HuH-7 (cell line): ENCODE measurements around the gene ABHD10.
A peak's percentile ranks its signal among the peaks of the same experiment; 100 is the strongest.

Experiments used
- DNase-seq: peaks from one replicate; pipeline ENCODE4 v3.0.0; 2011; ENCODE audit warnings: low spot score

Gene ABHD10

DNA sequence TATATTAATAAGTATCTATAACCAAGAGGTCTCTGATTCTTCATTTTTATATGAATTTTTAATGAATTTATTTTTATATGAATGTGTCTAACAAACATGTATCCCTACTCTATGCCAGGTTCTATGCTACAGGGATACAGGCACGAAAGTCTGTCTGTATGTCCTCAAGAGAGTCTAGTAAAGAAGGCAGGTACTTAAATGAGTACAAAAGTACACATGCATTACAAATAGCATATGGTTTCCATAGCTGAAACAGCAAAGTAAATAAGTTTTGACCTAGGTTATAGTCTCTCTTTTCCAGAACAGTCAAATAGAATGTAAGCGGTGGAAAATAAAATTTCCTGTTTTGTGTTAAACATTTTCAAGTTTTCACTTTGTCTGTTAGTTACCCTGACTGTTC, 13.3 kb upstream of the ABHD10 start:
- DNase-seq: no peak

DNA sequence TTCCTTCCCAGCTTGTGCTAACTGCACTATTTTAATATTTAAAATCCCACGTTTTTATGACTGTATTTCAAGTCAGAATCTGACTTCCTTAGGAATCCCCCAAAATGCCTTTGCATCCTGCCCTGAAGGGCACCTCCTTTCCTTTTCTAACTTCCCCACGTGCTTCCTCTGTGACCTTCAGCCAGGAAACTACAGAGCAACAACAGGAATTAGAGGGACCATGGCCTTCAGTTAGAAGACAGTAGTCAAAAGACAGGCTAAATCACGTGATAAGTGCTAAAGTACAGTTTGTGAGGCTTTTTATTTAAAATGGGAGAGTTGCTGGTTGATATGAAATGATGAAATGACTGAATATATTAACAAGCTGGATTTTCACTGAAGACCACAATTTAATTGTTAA, 11.8 kb upstream of the ABHD10 start:
- DNase-seq: no peak

DNA sequence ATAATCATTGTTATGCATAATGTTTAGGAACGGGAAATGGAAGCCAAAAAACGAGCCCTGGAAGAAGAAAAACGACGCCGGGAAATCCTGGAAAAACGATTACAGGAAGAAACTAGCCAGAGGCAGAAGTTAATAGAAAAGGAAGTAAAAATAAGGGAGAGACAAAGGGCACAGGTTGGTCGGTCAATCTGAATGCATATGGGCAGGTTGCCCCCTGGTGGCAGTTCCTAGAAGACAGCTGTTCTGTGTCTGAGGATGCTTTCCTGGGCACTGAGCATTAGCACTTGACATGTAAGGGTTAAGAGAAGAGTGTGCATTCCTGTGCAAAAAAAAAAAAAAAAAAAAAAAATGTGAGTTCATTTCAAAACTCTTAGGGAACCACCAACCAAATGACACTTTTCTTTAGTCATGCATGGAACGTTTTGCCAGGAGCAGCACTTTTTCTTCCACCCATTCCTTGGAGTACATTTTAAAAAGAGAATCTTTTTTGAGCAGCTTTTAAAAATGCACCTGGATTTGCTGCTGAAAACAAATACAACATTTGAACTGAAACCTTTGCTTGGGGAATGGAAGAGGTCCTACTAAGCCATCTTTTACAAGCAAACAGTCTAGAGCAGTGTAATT, 11.1 kb upstream of the ABHD10 start:
- peak; percentile 48 for DNase-seq

DNA sequence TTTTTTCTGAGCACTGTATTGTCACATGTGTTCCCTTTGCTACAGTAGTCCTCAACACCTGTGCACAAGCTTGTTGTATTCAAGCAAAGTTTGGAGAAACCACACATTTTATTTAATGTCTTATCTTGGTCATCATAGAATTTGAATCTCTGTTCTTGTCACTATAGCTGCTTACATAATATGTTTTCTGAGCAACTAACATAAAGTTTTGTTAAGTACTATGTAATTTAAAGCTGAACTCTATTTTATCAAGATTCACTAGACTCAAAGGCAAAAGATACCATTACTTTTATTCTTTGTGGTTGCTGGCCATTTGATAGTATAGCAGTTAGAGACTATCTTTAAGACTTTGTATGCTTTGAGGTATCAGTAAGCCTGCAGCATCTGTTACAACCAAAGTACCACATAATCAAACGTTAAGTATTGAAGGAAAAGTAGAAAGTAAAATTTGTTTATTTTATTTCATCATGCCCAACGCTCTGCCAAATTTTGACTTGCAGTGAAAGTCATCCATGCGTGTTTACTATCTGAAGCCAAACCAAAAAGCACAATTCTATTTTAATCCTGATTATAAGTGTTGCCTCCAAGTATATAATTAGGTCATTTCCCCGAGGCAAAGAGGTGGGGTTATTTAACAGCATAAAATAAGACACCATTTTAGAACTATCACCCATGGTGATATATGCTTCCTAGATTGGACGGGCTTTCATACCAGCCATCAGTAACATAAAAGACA, 10.3 kb upstream of the ABHD10 start:
- DNase-seq: no peak

DNA sequence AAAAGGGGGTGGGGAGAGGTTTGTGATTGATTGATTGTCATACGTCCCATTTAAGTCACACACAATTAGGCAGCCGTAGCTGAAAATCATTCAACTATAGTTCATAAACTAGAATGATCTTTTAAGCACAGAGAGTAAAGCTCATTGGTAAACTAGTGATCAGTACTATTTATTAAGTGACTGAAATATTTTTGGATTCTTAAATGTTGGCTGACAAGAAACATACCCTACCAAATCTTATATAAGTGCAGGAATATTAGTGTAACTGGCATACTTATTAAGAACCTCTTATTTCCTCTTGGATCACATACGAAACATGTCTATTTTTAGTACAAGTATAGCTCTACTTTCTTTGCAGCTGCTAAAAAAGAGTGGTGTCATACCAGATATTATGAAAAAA, 8.4 kb upstream of the ABHD10 start:
- DNase-seq: no peak

DNA sequence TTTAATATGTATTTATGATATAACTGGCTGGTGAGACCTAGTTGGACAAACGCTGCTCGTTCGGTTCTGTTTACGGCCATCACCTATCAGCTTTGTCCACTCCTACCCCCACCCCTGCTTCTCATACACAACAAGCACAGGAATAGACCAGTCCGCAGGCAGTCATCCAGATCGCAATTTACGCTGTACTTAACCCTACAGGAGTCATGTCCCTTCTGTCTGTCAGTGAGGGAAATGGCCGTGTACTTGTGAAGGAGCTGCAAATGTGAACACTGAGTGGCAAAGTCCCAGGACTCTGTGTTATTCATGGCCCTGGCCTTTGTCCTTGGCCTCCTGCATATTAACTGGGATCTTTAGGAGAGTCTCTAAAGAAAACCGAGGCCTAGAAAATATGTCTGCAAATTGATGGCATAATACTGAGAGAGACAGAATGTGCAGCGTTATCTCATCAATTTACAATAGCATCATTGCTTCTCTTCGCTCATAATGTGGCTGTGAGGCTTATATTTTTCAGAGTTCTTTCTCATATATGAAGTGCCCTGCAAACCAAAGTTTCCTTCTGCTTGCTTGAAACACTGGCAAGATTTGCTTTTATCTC, 7.2 kb upstream of the ABHD10 start:
- DNase-seq: no peak

DNA sequence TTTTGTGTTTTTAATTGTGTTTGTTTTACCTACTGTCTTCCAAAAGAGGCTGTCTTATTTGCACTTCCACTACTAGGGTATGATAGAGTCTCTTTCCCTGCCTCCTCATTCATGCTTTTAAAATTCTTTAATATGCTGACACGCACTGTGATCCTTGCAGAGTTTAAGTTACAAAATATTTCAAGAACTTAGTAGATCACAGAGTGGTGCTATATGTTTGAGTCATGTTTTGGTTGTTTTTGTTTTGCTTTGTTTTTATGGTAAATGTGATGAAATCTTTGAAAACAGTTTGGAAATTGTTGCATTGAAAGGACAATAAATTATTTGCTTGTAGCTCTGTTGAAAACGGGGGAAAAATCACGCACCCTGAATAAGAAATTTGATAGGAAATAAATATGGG, 5.9 kb upstream of the ABHD10 start:
- no peak for DNase-seq

DNA sequence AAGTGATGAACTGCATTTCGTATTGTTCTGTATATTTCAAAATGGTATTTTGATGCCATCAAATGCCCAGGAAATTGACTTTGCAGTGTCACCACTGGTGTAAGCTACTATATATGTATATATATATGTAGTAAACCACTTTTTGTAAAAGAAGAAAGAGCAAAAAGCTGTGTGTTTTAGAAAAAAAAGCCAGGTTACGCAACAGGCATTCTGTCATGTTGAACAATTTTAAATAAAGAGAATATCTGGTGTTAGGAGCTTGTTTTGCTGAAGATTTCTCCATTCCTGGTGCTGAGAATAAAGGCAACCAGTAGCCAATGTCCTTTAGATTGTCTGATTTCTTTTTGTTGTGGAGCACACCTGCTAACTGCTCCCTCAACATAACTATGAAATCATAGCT, 3.7 kb upstream of the ABHD10 start:
- no peak for DNase-seq

DNA sequence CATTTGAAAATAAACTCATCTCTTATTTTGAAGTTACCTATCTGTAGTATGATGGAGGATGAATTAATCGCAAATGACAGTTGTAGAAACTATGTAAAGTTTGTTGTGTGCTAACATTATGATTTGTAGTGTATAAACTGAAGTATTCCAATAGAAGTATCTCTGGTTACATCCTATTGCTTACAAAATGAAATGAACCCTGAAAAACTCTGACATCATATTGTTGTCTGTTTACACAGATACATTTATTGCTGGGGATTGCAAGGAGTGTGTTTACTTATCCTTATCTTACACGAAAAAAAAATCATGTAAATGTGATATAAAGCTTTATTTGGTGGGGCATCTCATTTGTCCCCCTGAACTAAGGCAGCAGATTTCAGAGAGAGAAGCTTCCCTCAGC, 2.6 kb upstream of the ABHD10 start:
- no peak for DNase-seq

DNA sequence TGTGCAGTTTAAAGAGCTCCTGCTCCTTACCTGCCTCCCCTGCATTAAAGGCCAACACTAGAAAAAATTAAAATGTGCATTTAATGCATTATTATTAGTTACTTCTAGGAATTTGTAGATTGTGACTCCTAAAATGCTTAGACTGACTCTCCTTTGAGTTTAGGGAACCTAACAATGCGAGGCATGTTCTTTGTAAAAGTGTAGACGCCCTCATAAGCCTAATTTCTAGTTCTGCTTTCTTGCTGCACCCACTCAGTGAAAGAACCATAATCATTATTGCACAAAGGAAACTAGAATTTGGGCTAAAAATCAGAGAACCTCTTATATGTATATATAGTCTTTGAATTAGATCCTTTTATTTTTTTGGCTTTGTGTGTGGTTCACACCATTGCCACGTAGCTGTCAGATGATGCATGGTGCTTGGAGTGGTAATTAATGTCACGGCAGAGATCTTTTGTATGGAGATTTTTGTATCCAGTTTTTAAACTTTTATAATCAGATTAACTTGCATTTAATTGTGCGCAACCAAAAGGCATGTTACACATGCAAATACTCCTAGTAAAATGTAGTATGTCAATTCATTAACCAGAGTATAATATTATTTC, 710 bp downstream of the ABHD10 start:
- DNase-seq: no peak

DNA sequence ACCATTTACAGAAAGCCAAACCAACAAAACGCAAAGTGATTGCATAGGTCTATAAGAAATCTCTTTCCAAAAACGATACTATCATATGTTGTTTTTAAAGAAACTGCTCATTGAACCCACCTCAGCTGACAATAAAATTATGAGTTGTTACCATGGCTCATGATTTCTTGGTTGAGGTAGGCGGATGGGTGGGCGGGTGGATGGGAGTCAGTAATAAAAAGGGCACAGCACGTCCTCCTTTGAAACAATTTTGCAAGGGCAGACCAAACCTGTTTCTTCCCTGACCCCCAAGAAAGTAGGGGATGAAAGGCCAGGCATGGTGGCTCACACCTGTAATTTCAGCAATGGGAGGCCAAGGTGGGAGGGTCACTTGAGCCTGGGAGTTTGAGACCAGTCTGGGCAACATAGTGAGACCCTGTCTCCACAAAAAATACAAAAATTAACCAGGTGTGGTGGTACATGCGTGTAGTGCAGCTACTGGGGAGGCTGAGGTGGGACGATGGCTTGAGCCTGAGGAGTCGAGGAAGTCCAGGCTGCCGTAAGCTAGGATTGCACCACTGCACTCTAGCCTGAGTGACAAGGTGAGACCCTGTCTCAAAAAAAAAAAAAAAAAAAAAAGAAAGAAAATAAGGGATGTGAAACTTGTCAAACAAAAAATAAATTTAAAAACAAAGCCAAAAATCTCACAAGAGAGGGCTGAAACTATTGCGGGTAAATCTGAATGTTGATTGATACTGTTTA, 2.1 kb downstream of the ABHD10 start:
- no peak for DNase-seq

DNA sequence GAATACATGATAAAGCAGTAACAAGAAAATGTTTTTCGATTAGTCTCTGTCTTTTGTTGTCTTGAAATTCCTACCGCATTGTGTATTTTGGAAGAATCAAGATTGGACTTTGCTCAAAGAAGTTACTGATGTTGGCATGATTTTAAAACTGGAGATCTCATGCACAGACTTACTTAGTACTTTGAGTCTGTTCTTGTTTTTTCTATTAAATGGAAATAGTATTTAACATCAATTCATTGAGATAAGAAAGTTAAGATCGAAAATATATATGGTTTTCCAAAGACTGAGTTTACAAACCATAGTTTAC, 2.6 kb downstream of the ABHD10 start:
- DNase-seq: no peak

DNA sequence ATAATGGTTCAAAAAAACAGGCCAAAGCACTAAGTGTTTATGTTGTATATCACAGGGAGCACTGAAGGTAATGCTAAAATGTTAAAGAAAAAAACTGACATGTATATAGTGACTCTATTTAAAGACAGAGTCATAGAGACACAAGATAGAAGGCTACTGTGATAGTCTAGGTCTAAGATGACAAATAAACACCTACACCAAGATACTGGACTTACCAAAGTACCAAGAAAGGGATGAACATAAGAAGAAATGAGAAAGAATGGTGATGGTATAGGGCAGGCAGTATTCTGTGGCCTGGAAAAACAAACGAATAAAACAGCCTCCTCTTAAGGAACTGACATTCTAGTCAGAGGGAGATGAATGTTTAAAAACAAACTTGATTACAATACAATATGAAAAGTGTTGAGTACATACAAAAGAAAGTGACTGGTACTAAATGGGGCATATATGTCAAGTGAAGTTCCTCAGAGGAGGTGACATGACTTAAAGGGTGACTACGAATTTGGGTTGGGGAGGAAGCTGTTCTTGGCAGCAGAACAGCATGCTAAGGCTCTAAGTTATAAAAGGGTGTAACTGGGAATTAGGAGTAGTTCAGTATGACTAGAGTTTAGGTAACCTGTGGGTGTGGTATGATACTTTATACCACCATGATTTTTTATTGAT, 5.9 kb downstream of the ABHD10 start:
- no peak for DNase-seq

DNA sequence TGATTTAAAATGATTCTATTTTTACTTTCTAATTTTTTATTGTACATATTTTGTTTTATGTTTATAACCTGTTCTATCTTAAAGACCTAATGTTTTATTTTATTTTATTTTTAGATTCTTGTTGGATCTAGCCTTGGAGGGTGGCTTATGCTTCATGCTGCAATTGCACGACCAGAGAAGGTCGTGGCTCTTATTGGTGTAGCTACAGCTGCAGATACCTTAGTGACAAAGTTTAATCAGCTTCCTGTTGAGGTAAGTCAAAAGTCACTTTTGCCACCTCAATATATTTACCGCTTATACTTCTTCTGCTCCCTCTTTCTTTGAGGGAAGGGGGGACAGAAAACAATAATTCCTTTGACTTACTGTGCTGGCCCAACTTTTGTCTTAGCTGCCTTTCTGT, 8.0 kb downstream of the ABHD10 start:
- DNase-seq: no peak

DNA sequence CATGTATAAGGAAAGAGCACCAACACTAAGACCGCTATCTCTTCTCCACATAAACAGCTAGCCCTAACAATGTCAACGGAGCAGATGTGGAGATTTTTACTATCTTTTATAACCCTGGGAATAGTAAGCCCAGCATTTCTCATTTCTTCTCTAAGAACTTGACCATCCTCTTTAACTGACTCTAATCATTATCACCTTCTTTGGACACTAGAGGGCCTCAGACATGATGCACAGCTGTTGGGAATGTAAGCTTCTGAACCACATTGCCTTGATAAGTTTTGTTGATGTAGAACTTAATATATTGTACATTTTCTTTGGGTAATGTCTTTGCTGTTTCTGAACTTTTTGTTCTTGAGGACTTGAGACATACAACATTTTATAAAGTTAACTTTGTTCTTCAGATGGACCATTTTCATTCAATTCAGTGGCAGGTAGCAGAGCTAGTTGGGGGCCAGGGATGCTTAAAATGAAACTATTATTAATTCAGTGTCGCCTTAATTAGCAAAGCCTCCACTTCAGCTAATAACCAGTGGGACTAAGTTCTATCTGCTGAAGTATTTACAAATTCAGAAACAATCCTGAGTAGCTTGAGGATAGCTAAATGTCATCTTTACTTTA, 10.3 kb downstream of the ABHD10 start:
- no peak for DNase-seq

DNA sequence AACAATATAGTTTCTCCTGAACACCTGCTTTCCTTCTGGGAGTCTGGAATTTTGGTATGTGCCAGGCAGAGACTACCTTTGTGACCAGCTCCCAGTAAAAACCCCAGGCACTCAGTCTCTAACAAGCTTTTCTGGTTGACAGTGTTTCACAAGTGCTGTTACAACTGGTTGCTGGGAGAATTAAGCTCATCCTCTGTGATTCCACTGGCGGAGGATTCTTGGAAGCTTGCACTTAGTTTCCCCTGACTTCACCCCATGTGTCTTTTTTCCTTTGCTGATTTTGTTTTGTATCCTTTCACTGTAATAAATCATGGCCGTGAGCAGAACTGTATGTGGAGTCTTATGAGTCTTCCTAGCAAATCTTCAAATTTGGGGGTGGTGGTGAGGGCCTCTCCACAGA, 14.2 kb downstream of the ABHD10 start:
- no peak for DNase-seq

DNA sequence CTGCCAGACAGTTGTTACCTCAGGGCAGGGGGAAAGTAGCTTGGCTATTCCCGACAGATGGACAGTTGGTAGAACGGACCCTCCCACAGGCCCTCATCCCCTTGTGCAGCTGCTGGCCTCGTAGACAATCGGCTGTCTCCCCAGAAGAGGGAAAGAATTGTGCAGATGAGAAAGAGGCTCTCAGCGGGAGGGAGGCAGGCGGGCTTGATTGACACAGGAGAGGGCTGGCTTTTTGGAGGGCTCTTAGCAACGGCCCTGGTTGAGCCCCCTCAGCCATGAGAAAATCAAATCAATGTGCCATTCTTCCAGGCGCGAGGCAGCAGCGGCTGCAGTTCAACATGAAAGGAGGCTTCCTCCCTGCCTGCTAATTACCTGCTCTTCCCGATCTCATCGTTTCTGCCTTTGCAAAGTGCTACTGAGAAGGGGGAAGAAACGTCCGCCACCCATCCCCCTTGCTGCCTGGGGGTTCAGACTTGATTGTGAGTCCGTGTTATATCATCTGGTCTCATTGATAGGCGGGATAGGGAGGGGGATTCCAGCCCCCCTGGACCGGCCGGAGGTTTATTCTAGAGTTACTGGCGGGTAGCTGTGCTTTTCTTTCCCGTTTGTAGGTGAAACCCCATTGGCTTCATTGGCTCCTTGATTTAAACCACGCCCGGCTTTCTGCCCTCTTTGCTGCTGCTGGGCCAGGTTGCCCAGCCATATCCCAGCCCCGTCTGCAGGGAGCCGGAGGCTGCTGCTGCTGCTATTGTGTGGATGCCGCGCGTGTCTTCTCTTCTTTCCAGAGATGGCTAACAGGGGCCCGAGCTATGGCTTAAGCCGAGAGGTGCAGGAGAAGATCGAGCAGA, 20.0 kb downstream of the ABHD10 start, which contains the start of gene TAGLN3:
TSS of gene TAGLN3 (plus strand) at position 287 of the 848 bp plus-strand sequence. CDS start at position 788, 501 bp downstream.
- DNase-seq: no peak

DNA sequence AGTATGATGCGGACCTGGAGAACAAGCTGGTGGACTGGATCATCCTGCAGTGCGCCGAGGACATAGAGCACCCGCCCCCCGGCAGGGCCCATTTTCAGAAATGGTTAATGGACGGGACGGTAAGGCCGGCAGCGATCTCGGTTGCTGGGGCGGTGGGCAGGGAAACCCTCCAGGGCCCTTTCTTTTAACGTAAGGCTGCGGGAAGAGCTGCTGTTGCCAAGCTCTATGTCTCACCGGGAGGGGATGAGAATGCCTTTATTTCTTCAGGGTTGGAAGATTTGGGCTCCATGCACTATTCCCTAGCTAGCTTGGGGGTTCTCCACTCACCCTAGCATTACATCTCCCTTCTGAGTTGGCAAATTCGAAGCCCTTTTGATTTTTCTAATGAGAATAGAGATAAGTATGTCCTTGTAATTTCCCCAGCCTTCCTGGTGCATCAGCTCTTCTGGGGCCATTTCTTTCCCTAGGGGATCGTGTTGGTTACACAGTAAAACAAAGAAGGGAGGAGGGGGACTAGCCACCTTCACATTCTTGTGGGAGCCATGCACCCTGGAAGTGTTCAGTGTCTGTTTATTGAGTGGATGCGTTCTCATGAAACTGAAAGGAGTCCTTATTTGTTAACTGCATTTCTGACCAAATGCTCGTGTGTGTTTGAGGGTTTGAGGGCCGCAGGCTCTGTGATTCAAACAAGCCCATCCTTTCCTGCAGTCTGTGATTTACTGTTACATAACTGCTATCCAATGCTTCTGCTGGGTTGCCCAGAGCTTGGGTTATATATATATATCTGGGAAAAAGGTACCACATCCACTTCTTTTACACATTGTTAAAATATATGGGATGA, 20.9 kb downstream of the ABHD10 start:
- DNase-seq: no peak

DNA sequence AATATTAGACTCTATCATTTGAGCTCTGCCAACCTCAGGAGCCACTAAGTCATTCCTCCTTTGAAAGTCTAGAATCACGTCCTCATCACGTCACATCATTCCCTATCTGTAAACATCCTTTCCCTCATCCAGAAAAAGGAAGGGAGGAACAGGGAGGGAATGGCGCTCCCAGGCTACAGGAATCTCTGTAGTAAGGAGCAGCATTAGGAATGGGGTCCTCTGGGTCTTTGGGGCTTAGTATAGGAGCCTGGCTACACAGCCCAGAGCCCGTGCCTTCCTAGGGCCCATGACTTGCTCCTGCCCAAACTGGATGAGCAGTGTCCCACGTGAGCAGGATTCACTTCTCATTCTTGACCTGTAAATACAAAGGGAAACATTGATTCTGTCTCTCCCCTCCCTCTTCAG, 21.5 kb downstream of the ABHD10 start:
- DNase-seq: no peak

DNA sequence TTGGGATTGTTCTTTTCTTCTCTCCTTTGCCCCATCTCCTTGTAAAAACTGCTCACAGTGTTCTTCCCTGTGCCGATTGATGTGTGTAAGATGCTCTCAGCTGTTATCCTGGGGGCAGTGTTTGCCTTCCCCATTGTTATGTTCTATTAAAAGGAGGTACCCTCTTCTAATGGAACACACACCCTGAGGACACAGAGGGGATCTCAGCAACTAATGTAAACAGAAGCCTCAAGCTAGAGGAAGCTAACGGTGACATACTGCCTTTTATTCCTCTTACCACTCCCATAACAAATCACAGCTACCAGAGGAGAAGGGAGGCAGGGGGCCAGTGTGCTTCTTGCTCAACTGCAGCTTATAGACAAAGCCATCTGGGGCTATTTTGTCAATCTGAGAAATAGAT, 22.1 kb downstream of the ABHD10 start:
- no peak for DNase-seq
